HL-60/S4 treated with retinoic acid at 250 ng/mL for 4 days and 3 days (cell line): ENCODE measurements around the gene CEP44.
"Not testable (repeated sequence)": the region's sequence is repeated elsewhere in the genome, so short reads cannot be mapped to it uniquely, and the experiment has no call there.

ENCODE experiments used
- in situ Hi-C: fragments of 300-500 bp; cut with MboI; formaldehyde crosslinking; loops from 2 replicates; pipeline ENCODE4 v1.7.0; 2022; ENCODE audit warnings: low sequenced_read_pairs

Gene CEP44

GRCh38 chr4:174277433-174277832, 6.3 kb upstream of the CEP44 start:
- in situ Hi-C loops = no loop called here

GRCh38 chr4:174278467-174278866, 5.2 kb upstream of the CEP44 start:
- in situ Hi-C loops = no loop called here

GRCh38 chr4:174279433-174280155, 4.1 kb upstream of the CEP44 start:
- in situ Hi-C loops = no loop called here

GRCh38 chr4:174281182-174281737, 2.5 kb upstream of the CEP44 start:
- in situ Hi-C loops = no loop called here

- in situ Hi-C loops = no loop called here
These were observed 1.8 kb upstream of the CEP44 start for GRCh38 chr4:174281901-174282300.

- in situ Hi-C loops = no loop called here
These were observed 740 bp upstream of the CEP44 start for GRCh38 chr4:174282836-174283506.

- in situ Hi-C loops = no loop called here
These were observed 776 bp downstream of the CEP44 start for GRCh38 chr4:174284487-174284886.

GRCh38 chr4:174286870-174287269, 3.2 kb downstream of the CEP44 start:
- in situ Hi-C loops = no loop called here

- in situ Hi-C loops = no loop called here
These were observed 8.8 kb downstream of the CEP44 start for GRCh38 chr4:174292473-174292872.

GRCh38 chr4:174294641-174295040, 10.9 kb downstream of the CEP44 start:
- in situ Hi-C loops = not testable (repeated sequence)

- in situ Hi-C loops = not testable (repeated sequence)
These were observed 11.4 kb downstream of the CEP44 start for GRCh38 chr4:174295142-174295541.

- in situ Hi-C loops = no loop called here
These were observed 20.0 kb downstream of the CEP44 start for GRCh38 chr4:174303687-174304086.

GRCh38 chr4:174304664-174305063, 21.0 kb downstream of the CEP44 start:
- in situ Hi-C loops = no loop called here

GRCh38 chr4:174305961-174306360, 22.2 kb downstream of the CEP44 start:
- in situ Hi-C loops = no loop called here

- in situ Hi-C loops = no loop called here
These were observed 24.0 kb downstream of the CEP44 start for GRCh38 chr4:174307694-174308093.

- in situ Hi-C loops = no loop called here
These were observed 29.3 kb downstream of the CEP44 start for GRCh38 chr4:174312993-174313392.

- in situ Hi-C loops = no loop called here
These were observed 30.6 kb downstream of the CEP44 start for GRCh38 chr4:174314274-174314673.

GRCh38 chr4:174314770-174315169, 31.1 kb downstream of the CEP44 start:
- in situ Hi-C loops = no loop called here

GRCh38 chr4:174316546-174316945, 32.8 kb downstream of the CEP44 start:
- in situ Hi-C loops = no loop called here

GRCh38 chr4:174316954-174317353, 33.2 kb downstream of the CEP44 start:
- in situ Hi-C loops = no loop called here

- in situ Hi-C loops = no loop called here
These were observed 33.8 kb downstream of the CEP44 start for GRCh38 chr4:174317531-174317930.
